Esophagus squamous epithelium (tissue), 5 donors: ENCODE measurements around the gene UTP25. TPM values are rescaled to one million over a fixed set of nuclear protein-coding genes. Genes with fewer than 3 reads are reported as not detected.

Experiments used
- DNase-seq: peaks from one replicate; lab custom pipeline; 2025; lab: John Stamatoyannopoulos, UW
- H3K27ac ChIP-seq, 4 donors: fragments of 200-600 bp; sonication (generic); one replicate each; pipeline ENCODE4 v1.5.1; 2016 to 2019; ENCODE audit warnings: mild to moderate bottlenecking in 1 of 4
- H3K27me3 ChIP-seq, 4 donors: fragments of 200-600 bp; sonication (generic); 1 replicate in 3 of 4; 2 replicates in 1 of 4; pipeline versions ENCODE4 v1.5.1 to v1.6.0; 2017 to 2021; ENCODE audit warnings: antibody characterized with exemption in 1 of 4
- H3K36me3 ChIP-seq, 3 donors: fragments of 200-600 bp; sonication (generic); one replicate each; pipeline ENCODE4 v1.5.1; 2016 to 2019
- H3K4me1 ChIP-seq, 3 donors: fragments of 200-600 bp; sonication (generic); one replicate each; pipeline ENCODE4 v1.5.1; 2017 to 2019
- H3K4me3 ChIP-seq, 4 donors: fragments of 200-600 bp; sonication (generic); 1 replicate in 3 of 4; 2 replicates in 1 of 4; pipeline ENCODE4 v1.5.1; 2016 to 2019; ENCODE audit warnings: mild to moderate bottlenecking in 2 of 4, moderate library complexity in 1 of 4
- H3K9me3 ChIP-seq, 3 donors: fragments of 200-600 bp; sonication (generic); one replicate each; pipeline ENCODE4 v1.5.1; 2016 to 2019
- POLR2A ChIP-seq, 4 donors: fragments of 450-650 bp; IDR thresholded peaks; one replicate each; pipeline ENCODE4 v1.6.1; 2017; ENCODE audit warnings: antibody characterized with exemption in 4 of 4, mild to moderate bottlenecking in 4 of 4, moderate library complexity in 3 of 4
- WGBS, 2 donors: methylation state at CpG; one replicate each; pipeline ENCODE4 v1.1.5; 2018; 5-methylcytosine and 5-hydroxymethylcytosine counted together
- intact Hi-C: fragments of 100-400 bp; cut with DNase I; formaldehyde crosslinking; loops from one replicate; pipeline ENCODE4 v1.15.0; 2022
- total RNA-seq, 4 donors: library from RNA; depleted of rRNA; stranded (reverse); fragments of >200 nt; gene quantifications; one replicate each; pipeline ENCODE4 v1.1.0, GENCODE V29; 2016
- TF ChIP-seq, protein P1 (sequence below), 6 experiments: fragments of 450-650 bp in 4 of 6; fragments of 200-600 bp in 2 of 6; sonication (generic) in 2 of 6; IDR thresholded peaks; one replicate each; pipeline ENCODE4 v1.5.1; 2016 to 2019; ENCODE audit warnings: antibody characterized with exemption in 6 of 6, mild to moderate bottlenecking in 4 of 6, moderate library complexity in 4 of 6
- donor health status: DM: yes; HTN: yes; CAD: no.

Gene UTP25
- total RNA-seq, 4 donors from 2014 or later: 3.9 to 13.5 (median 7.8) TPM

DNA sequence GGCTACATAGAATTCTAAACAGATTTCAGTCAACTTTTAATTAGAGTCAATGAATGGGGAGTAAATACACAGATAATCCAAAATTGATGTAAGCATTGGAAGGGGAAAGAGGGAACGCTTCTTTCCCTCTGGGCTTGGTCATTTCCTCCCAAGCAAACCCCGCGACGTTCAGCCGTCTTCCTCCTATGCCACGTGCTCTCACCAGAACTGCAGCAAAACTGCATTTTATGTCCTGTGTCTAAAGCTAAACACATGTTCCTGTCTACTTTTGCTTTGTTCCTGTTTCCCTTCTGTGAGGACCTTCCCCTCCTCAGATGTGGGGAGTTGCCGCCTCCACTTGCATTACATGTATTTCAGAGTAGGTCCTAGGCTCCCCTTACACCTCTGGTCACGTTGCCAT, 27.2 kb downstream of the UTP25 start:
- H3K27me3 ChIP-seq: no peaks in the 10 kb centered on the region

DNA sequence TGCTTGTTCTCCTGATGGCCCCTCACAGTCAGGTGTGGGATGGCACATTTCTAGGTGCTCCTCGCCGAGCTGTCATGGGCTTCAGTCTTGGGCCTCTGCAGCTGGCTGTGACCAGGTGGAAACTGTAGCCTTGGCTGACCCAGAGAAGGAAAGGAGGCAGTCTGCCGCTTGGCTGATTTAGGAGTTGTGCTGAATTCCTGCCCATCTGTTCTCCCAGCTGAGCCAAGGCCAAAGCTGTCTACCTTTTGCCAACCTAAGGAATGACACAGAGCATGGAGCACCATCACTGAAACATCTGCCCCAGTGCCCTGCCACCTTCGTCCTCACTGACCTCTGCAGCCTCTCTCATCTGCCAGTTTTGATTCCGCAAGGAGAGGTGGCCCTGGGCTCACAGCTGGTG, 27.9 kb downstream of the UTP25 start:
- 93 to 100% methylated on average over 2 to 3 of the region's 5 CpGs for WGBS, 2 donors
- Histone ChIP-seq H3K4me3 (no peak overlapping the region), H3K9me3 (no peaks in the 10 kb centered on the region), H3K4me1 (no peaks in the 10 kb centered on the region), H3K36me3 (peaks cover 6 to 55% (median 18%) of the 10 kb centered on the region in 3 donors), H3K27me3 (peaks cover 0 to under 1% (median 0%) of the 10 kb centered on the region in 4 donors), H3K27ac (no peak overlapping the region)
- intact Hi-C loops: no loop called here
- no peak for TF ChIP-seq POLR2A (IDR thresholded peaks at IDR 0.05)
- TF ChIP-seq, protein P1, sequence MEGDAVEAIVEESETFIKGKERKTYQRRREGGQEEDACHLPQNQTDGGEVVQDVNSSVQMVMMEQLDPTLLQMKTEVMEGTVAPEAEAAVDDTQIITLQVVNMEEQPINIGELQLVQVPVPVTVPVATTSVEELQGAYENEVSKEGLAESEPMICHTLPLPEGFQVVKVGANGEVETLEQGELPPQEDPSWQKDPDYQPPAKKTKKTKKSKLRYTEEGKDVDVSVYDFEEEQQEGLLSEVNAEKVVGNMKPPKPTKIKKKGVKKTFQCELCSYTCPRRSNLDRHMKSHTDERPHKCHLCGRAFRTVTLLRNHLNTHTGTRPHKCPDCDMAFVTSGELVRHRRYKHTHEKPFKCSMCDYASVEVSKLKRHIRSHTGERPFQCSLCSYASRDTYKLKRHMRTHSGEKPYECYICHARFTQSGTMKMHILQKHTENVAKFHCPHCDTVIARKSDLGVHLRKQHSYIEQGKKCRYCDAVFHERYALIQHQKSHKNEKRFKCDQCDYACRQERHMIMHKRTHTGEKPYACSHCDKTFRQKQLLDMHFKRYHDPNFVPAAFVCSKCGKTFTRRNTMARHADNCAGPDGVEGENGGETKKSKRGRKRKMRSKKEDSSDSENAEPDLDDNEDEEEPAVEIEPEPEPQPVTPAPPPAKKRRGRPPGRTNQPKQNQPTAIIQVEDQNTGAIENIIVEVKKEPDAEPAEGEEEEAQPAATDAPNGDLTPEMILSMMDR (IDR thresholded peaks at IDR 0.05): no peak
- DNase-seq: no peak

More for the DNA sequence above, 27.2 kb downstream of the UTP25 start:
- DNase-seq: no peak
- 70 to 83% methylated on average over 8 of the region's 8 CpGs for WGBS, 2 donors
- Histone ChIP-seq H3K9me3 (no peaks in the 10 kb centered on the region), H3K27ac (no peak overlapping the region), H3K4me1 (no peaks in the 10 kb centered on the region), H3K36me3 (peaks cover 10 to 61% (median 24%) of the 10 kb centered on the region in 3 donors), H3K4me3 (no peak overlapping the region)
- TF ChIP-seq, protein P1 (IDR thresholded peaks at IDR 0.05): no peak
- TF ChIP-seq POLR2A (IDR thresholded peaks at IDR 0.05): no peak
- intact Hi-C loops: no loop called here

DNA sequence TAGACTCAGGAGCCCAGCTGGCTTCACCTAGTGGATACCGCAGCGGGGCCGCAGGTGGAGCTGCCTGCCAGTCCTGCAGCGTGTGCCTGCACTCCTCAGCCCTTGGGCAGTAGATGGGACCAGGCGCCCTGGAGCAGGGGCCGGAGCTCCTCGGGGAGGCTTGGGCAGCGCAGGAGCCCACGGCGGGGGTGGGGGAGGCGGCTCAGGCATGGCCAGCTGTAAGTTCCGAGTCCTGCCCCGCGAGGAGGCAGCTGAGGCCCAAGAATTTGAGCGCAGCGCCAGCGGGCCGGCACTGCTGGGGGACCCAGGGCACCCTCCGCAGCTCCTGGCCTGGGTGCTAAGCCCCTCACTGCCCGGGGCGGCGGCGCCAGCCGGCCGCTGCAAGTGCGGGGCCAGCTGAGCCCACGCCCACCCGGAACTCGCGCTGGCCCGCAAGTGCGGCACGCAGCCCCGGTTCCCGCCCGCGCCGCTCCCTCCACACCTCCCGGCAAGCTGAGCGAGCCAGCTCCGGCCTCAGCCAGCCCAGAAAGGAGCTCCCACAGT, 30.9 kb downstream of the UTP25 start:
- Histone ChIP-seq H3K27me3 (peaks cover 0 to 28% (median 0%) of the 10 kb centered on the region in 4 donors), H3K36me3 (peaks cover 3 to 25% (median 5%) of the 10 kb centered on the region in 3 donors), H3K9me3 (no peaks in the 10 kb centered on the region), H3K27ac (no peak overlapping the region), H3K4me3 (no peak overlapping the region), H3K4me1 (peaks cover 0 to under 1% (median 0%) of the 10 kb centered on the region in 3 donors)
- no peak for DNase-seq
- no peak for TF ChIP-seq POLR2A (IDR thresholded peaks at IDR 0.05)
- TF ChIP-seq, protein P1 (IDR thresholded peaks at IDR 0.05): no peak
- 90% methylated on average over 2 of the region's 41 CpGs; no CpG with 5 or more reads in 1 of the 2 donors for WGBS, 2 donors
- intact Hi-C loops: no loop called here

GRCh38 chr1:209860293-209860881, 32.6 kb downstream of the UTP25 start:
- H3K36me3 ChIP-seq: peaks cover 0 to 7% (median under 1%) of the 10 kb centered on the region in 3 donors
- WGBS, 2 donors: 12 to 13% methylated on average over 7 of the region's 7 CpGs
- H3K4me3 ChIP-seq: no peak overlapping the region
- TF ChIP-seq, protein P1 (IDR thresholded peaks at IDR 0.05): peak; percentile 53 to 90 (median 78)
- TF ChIP-seq POLR2A (IDR thresholded peaks at IDR 0.05): no peak
- peaks cover 0 to 28% (median 0%) of the 10 kb centered on the region in 4 donors for H3K27me3 ChIP-seq
- intact Hi-C loops: no loop called here
- DNase-seq: no peak
- H3K9me3 ChIP-seq: no peaks in the 10 kb centered on the region
- H3K27ac ChIP-seq: no peak overlapping the region
- H3K4me1 ChIP-seq: peaks cover 0 to 4% (median 0%) of the 10 kb centered on the region in 3 donors

DNA sequence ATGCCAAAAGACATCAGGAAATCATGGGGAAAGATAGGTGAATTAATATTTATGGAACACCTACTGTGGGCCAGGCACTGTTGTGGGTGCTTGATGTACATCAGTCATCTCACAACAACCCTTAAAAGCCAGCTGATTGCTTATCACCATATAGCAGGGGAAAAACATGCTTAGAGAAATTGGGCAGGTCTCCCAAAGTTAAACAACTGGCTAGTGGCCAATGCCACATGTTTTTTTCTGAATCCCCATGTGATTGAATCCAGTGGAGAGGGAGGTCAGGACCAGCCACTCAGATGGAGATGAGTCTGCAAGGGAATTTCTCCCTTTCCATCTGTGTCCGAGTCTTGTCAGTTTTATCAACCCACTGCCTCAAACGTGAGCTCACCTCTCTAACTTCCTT, 33.5 kb downstream of the UTP25 start:
- Histone ChIP-seq H3K4me1 (peaks cover 0 to 4% (median 0%) of the 10 kb centered on the region in 3 donors), H3K36me3 (no peaks in the 10 kb centered on the region), H3K27me3 (peaks cover 0 to 28% (median 0%) of the 10 kb centered on the region in 4 donors), H3K4me3 (no peak overlapping the region), H3K27ac (no peak overlapping the region), H3K9me3 (no peaks in the 10 kb centered on the region)
- intact Hi-C loops: no loop called here
- WGBS, 2 donors: 48 to 84% methylated on average over 2 of the region's 2 CpGs
- no peak for DNase-seq
- TF ChIP-seq POLR2A (IDR thresholded peaks at IDR 0.05): no peak
- TF ChIP-seq, protein P1 (IDR thresholded peaks at IDR 0.05): no peak
